ENCODE data around the gene TCF12.

The TCF12 gene

DNA sequence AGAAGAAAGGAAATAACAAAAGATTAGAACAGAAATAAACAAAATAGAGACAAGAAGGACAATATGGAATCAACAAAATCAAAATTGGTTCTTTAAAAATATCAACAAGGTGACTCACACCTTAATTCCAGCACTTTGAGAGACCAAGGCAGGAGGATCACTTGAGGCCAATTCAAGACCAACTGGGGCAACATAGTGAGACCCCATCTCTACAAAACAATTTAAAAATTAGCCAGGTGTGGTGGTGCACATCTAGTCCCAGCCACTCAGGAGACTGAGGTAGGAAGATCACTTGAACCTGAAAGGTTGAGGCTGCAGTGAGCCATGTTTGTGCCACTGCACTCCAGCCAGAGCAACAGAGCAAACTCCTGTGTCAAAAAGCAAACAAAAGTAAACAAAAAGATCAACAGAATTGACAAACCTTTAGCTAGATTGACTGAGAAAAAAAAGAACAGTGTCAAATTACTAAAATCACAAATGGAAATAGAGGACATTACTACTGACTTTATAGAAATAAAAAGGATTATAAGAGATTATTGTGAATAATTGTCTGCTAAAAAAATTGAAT, 267.1 kb downstream of the TCF12 start:
- no peak for DNase-seq

DNA sequence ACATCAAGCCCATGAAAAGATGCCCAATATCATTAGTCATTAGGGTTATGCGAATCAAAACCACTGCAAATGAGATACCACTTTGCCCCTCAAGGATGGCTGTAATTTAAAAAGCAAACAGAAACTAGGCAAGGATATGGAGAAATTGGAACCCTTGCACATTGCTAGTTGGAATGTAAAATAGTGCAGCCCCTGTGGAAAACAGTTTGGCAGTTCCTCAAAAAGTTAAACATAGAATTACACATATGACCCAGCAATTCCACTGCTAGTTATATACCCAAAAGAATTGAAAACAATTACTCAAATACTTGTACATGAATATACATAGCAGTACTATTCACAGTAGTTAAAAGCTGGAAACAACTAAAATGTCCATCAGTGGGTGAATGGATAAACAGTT, 271.0 kb downstream of the TCF12 start:
- DNase-seq: no peak

DNA sequence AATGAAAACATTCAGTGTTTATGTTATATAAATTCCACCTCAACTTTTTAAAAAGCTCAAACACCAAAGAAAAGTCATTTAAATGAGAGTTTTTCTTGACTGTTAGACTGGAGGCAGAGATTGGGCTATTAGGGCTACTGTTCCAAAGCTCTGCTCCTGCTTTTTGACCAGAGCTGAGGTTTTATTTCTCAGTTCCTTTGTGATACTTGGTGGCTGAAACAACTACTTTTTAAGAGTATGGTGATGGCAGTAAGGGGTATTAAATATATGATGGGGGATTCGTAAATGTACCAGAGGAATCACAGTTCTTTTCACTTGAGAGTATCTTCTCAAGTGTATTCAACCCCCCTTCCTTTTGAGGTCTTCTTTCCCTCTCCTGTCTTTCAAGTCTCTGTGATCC, 271.8 kb downstream of the TCF12 start:
- no peak for DNase-seq

DNA sequence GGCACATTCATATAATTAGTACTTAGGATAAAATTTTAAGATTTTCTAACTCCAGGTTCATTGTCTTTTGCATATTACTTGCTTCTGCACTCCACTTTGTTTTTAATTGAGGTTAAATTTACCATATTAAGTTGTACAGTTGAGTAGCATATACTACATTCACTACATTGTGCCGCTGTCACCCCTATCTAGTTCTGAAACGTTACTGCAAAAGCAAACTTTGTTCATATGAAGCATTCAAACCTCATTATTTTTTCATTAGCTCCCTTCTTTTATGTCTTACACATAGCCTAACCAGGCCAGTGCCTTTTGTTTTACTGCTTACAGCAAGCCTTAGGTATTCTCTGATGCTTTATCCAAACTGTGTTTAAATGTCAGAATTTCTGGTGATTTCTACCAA, 274.7 kb downstream of the TCF12 start:
- no peak for DNase-seq

DNA sequence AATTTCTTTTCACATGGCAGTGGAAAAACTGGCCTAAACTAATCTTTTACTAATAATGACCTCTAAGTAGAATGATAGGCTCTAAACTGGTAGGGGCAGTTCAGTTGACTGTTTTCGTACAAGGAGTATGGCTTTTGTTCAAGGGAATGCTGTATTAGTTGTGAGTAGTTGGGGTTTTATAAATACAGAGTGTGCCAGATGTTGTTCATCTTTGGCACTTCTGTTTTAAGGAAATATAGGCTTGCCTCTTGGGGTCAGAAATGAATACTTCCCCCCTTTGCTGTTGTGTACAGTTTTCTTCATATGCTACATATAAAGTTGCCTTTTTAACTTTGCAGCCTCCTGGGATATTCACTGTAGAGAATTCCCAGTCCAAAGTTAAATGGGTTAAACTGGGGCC, 276.9 kb downstream of the TCF12 start:
- no peak for DNase-seq

DNA sequence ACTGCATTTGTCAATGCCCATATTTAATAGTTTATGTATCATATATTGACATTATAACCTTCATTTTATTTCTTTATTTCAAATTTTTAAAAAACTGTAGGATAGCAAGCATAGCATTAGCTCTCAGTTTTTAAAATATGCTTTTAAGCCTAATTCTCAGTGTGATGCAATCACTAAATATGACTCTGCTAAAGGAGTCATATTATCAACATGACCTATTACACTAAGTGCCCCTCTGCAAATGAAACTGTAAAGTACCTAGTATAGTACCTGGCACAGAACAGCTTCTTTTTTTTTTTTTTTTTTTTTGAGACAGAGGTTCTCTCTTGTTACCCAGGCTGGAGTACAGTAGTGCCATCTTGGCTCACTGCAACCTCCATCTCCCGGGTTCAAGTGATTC, 278.4 kb downstream of the TCF12 start:
- DNase-seq: no peak

DNA sequence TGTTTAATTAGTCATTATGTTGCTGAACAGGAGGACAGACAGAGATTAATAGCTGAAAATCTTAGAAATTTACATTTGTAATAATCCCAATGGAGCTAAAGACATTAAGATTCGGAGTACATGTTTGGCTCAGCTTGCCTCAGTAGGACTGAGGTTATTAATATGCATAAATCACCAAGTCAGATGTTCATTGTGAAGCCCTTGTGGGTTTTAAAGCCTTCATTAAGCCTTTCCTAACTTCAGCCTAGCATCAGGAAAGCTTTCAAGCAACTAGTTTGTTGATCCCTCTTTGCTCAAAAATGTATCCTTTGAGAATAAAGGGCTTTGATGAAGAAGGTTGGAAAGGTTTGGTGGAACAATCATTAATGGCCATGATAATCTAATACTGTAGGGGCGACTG, 279.7 kb downstream of the TCF12 start:
- no peak for DNase-seq

DNA sequence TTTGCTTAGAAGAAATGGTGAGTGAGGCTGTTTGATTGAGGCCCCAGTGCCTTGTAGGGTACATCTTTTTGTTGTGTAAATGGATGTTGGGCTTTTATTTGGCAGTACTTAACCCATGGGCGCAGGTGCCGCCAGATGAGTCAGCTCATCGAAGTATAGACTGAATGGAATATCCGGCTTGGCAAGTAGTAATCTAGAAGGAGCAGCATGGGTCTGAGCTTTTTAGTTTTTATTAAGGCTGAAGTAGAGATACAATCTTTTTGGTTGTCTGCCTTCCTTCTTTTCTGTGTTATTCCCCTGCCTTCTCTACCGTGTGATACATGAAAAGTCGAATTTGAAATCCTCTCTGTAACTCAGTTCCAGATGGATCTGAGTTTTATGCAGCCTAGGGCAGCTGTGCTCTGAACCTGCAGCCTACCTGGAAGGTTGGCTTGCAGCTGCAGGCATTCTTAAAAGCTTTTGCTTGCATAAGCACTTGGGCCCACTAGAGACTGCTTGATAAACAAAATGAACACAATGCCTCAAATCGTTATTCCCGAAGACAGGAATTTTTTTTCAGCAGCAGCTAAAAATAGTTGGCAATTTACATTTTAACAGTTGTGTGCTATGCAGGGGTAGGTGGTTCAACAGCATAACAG, 280.3 kb downstream of the TCF12 start:
- DNase-seq: no peak

DNA sequence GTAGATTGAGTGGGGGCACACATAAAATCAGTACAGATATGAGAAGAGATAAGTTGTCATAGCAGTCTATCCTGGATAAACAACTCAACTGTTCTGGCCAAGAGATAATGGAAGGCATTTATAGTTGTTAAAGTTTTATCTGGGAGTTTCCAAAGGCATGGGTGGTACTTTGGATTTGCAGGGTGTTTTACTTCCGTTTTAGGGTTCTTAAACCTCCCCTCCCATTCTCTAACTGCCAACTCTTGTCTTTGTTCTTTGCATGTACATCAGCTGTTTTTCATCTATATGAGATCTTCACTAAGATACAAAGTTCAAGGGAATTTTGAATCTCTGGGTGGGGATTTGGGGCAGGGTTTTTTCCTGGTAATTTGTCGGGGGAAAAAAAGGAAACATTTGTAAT, 283.1 kb downstream of the TCF12 start:
- no peak for DNase-seq

DNA sequence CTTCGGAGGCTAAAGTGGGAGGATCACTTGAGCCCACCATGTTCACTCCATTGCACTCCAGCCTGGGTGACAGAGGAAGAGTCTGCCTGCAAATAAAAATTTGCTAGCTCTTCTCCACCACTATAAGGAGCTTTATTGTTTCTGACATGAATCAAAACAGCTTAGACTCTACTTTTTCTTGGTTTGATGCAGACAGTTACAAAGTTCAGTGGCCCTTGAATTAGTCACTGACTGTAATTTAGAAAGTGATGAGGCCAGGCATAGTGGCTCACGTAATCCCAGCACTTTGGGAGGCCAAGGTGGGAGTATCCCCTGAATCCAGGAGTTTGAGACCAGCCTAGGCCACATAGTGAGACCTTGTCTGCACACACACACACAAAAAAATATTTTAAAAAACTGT, 285.5 kb downstream of the TCF12 start:
- no peak for DNase-seq

DNA sequence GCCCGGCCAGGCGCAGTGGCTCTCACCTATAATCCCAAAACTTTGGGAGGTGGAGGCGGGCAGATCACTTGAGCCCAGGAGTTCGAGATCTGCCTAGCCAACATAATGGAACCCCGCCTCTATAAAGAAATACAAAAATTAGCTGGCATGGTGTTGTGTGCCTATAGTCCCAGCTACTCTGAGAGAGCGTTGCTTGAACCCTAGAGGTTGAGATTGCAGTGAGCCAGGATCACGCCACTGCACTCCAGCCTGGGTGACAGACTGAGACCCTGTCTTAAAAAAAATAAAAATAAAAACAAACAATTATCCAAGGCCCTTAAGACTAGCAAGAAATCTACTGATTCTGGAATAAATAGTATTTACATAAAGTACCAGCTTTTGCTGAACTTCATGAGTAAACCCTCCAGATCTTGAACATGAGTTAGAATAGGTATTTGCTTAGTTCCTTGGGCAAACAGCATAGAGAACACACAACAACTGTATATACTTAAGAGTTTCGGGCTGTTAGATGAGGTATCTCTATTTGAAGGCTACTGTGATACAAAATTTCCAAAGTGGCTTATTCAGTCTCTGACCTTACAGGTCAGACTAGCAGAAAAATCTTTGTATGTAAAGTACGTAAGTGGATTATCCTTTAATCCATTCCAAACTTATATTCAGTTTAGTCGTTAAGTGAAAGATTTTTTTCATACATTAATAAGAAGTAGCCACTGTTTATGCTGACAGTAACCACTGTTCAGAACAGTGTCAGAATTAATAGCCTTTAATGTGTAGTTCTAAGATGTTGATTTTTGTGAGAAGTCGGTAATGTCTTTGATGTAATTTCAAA, 286.8 kb downstream of the TCF12 start:
- DNase-seq: no peak

DNA sequence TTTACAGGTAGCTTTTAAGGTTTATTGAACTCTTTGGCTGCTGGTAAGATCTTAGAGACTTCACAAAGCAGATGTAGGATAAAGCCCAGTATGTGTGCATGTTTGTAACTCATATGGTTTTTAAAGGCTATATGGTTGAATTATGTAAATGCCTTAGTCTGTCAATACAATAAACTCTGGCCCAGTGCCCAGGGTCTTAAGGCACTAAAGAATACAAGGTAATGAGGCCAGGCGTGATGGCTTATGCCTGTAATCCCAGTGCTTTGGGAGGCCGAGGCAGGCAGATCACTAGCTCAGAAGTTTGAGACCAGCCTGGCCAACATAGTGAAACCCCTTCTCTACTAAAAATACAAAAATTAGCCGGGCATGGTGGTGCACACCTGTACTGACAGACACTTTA, 287.6 kb downstream of the TCF12 start:
- no peak for DNase-seq

DNA sequence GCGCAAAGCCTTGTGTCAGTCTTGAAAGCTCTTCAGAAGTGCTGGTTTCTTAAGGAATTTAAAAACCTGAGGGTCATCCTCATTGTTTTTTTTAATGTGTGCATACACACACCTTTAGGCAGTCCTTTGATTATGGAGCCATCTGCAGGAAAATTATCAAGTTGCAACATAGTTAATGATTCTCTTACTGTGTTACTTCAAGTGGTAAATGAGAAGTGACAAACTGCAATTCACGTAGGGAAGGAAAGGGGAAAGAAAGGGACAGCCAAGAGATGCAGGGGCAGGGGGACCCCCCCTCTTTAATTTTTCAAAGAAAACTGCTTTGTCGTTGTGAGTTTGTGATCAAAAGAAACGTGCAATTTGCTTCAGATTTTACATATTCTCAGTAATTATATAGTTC, 295.4 kb downstream of the TCF12 start:
- DNase-seq: peak; percentile 45

DNA sequence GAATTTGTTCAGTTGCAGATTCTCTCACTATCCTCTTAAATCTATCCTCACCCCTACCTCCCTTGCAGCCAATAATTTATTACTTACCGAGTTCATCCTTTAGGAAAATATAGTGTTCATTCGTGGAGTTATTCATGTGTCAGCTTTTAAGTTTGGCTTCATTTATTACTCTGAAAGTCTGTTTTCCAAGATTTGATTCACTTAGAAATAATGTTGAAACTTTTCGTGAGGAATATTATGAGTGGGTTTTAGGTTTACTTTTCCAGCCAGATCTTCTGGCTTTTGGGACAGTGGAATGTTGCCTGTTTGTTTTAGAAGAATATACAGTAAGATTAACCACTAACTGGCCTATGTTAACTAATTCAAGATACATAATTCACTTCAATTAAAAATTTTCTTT, 296.9 kb downstream of the TCF12 start:
- DNase-seq: no peak

DNA sequence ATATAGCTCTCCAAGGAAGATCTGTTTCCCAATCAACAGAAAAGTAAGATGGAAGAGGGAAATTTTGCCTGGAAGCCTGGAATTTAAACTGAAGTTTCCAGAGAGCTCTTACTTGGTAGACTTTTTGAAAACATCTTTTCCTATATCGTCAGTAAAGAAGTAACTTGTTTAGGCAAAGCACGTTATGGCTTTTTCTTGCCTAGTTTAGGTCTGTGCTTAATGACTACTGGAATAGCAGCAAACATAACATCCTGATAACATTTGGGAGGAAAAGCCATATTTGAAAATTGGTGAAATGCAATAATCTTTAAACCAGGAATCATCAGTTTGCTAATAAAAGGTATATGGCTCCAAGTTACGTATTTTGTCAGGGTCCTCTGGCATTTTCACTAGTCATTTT, 297.4 kb downstream of the TCF12 start:
- no peak for DNase-seq

DNA sequence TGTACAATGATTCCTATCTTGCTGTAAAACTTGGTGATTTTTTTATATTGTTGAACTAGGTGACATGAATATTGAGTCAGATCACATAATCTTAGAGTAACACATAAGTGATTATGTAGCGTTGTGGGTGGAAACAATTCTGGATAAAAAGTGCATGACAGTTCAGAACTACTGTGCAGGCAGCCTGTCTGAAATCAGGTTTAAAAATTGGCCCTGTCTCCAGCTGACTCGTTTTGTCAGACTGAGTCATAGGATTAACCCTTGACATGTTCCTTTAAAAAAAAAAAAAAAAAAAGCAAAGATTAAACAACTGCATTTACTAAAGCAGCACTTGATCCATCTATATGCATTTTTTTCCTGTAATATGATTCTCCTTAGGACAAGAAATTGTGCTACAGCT, 297.8 kb downstream of the TCF12 start:
- no peak for DNase-seq

DNA sequence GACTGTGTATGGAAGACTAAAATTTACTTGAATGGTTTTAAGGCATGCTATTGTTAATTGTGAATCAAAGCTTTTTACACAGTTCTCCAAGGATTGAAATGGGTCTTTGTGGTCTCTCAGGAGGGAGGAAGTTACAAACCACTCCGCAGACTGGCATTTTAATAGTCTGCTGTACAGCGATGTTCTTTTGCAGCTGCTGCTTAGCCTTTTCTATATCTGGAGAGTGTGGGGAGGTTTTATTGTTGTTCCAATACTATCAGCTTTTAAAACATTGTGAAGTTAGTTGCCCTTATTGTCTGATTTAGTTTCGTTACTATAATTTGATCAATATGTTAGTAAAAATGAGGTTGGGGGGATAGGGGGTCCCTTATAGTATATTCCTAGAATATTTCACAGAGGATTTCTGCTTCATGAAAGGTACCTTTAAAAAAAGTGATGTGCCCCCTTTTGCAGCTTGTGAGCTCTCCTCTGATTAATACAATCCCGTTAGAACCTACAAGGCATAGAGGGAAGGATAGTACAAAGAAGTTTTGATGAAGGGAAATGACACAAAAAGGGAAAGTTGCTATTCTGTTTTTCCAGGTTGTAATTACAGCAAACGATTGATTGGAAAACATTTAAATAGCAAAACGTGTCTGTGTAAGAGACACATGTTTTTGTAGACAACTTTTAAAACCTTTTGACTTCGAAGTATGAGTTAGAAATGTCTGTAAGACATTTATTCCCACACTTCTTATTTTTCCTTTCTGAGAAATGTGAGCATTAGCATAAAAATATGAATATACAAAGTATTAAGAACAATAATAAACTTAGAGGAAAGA, 299.5 kb downstream of the TCF12 start:
- DNase-seq: no peak

DNA sequence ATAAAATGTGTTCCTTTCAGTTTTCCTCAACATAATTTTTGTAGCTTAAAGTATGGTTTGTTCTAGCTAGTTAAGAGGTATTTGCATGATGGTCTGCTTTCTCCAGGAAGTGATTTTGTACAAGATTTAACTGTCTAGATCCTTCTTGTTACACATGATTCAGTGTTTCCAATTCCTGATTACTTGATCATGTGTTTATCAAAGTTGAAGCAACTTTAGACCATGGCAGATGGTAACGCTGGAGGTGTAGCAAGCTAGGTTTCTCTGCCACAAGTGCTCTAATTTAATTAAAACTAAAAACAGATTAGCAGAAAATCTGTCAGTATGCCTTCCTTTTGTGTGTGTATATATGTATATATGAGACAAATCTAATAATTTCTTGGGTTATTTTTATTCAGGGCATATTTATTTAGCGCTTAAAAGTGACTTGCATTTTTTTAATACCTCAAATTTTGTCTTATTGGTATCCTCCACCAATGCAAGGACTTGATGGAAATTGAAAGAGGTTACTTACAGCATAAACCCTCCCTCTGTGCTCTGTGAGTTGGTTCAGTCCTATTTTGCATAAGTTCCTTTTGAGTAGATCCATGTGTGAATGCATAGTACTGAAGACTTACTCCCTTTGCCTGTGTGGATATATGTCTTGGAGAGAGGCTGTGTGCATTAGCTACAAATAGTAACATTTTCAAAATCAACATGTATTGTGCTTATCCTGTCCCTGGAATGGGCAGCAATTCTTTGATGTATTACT, 300.6 kb downstream of the TCF12 start:
- peak; percentile 40 for DNase-seq

DNA sequence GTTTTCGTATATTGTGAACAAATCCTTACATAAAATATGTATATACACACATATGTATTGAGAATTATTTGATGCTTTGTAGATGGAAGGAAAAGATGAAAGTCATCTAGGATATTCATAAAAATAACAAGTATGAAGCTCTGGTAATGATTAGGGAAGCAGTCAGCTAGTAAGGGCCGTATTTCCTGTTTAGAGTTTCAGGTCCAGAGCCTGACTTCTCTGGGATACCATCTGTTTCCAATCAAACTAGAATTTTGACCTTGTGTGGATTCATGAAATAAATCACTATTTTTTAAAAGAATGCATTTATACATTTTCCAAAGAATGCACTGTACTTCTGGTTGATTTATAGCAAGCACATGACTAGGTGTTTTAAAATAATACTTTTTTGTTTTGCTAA, 301.8 kb downstream of the TCF12 start:
- DNase-seq: no peak

DNA sequence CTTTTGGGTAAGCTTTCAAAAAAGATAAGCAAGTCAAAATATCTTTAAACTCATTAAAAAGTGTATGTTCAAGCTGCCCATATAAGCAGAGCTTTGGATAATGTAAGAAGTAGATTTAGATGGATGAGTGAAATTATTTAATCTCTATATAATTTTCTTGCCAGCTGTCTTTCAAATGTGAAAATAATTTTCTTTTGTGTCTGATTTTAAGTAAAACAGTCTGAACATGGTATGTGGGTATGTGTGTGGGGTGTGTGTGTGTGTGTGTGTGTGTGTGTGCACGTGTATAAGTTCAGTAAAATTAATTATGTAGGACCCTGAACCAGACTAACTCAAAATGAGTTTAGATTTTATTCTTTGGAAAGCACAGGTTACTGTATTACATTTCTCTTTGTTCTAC, 302.7 kb downstream of the TCF12 start:
- DNase-seq: no peak

DNA sequence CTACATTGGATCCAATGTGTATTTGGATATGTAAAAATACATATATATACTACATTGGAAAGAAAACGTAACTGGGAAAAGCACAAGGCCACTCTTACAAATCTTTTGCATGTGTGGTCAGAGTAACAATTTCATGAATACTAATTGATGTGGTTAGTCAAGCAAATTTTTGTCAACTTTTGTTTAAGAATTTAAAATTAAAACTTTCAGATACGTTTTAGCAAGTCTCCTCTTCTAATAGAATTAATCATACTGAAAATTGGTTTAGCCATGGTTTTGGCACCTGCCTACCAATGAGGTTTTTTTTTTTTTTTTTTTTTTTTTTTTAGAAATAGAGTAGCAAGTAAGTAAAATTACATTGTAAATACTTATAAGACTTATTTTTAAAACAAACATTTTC, 304.9 kb downstream of the TCF12 start:
- DNase-seq: no peak

DNA sequence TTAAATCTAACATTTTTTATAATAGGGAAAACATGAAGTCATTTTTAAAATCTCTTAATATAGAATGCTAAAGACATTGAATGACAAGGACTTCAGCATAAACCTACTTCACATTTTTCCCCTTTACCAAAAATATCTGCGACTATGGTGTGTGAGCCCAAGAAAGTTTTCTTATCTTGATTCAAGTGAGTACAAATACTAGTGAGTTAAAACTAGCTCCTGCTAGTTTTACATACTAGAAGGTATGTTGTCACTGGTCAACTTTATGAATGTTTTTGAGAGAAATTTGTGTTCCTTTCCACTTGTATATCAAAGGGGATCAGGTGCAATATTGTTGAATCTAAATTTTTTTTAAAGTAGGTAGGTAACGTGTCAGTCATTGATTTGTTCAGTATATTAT, 305.4 kb downstream of the TCF12 start:
- no peak for DNase-seq

DNA sequence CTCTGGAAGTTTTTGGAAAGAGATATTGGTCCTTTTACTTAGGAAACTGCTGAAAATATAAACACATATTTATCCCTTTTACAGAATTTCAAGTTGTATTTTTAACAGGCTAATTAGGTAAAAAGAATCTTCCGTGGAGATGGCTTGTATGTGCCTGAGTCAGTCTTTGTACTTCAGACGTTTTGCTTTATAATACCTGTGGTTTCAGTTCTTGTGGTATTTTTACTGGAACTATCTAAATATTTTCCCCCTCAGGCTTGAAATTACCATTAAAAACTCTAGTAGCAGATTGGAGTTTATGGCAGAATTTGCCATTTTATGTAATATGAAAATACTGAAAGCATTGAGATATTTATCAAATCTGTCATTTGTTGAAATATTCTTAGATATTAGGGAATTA, 306.2 kb downstream of the TCF12 start:
- no peak for DNase-seq
